HepG2 (cell line): ENCODE measurements around the gene B3GNT9. TPM values are rescaled to one million over a fixed set of nuclear protein-coding genes. Genes with fewer than 3 reads are reported as not detected.

Experiments used
- FOXO4 ChIP-seq: sonication (generic); formaldehyde crosslinking; conservative IDR thresholded peaks from 2 replicates; pipeline ENCODE4 v1.8.1; 2023; ENCODE audit warnings: missing genetic modification reagents
- HINFP ChIP-seq: sonication (generic); formaldehyde crosslinking; IDR thresholded peaks from 2 replicates; pipeline ENCODE4 v1.4.0; 2020; ENCODE audit warnings: low read depth, mild to moderate bottlenecking, missing genetic modification reagents
- MXD3 ChIP-seq: IDR thresholded peaks from 2 replicates; pipeline ENCODE4 v1.6.1; 2016; ENCODE audit warnings: mild to moderate bottlenecking, missing biosample characterization, missing genetic modification reagents
- RFXANK ChIP-seq: IDR thresholded peaks from 2 replicates; pipeline ENCODE4 v1.6.1; 2016
- SAFB2 ChIP-seq: sonication (generic); formaldehyde crosslinking; IDR thresholded peaks from 2 replicates; pipeline ENCODE4 v1.5.1; 2020; ENCODE audit warnings: missing genetic modification reagents, low read depth, mild to moderate bottlenecking, borderline replicate concordance
- ZNF318 ChIP-seq: sonication (generic); formaldehyde crosslinking; IDR thresholded peaks from 2 replicates; pipeline ENCODE4 v1.4.0; 2020; ENCODE audit warnings: mild to moderate bottlenecking, missing genetic modification reagents
- ZNF414 ChIP-seq: sonication (generic); formaldehyde crosslinking; IDR thresholded peaks from 2 replicates; pipeline ENCODE4 v1.5.0; 2020; ENCODE audit warnings: missing genetic modification reagents
- ZNF460 ChIP-seq: sonication (generic); formaldehyde crosslinking; IDR thresholded peaks from 2 replicates; pipeline ENCODE4 v1.5.1; 2020; ENCODE audit warnings: missing genetic modification reagents, mild to moderate bottlenecking, borderline replicate concordance
- ZNF607 ChIP-seq: sonication (generic); formaldehyde crosslinking; IDR thresholded peaks from 2 replicates; pipeline ENCODE4 v1.5.1; 2020; ENCODE audit warnings: missing genetic modification reagents, mild to moderate bottlenecking, borderline replicate concordance
- ZNF773 ChIP-seq: sonication (generic); formaldehyde crosslinking; IDR thresholded peaks from 2 replicates; pipeline ENCODE4 v1.4.0; 2020; ENCODE audit warnings: missing genetic modification reagents, borderline replicate concordance
- ZNF83 ChIP-seq: sonication (generic); formaldehyde crosslinking; IDR thresholded peaks from 2 replicates; pipeline ENCODE4 v1.4.0; 2020; ENCODE audit warnings: missing genetic modification reagents, mild to moderate bottlenecking, borderline replicate concordance
- ZSCAN9 ChIP-seq: IDR thresholded peaks from 2 replicates; pipeline ENCODE4 v1.6.1; 2016; ENCODE audit warnings: borderline replicate concordance
- polyA plus RNA-seq, 8 experiments: library from polyadenylated mRNA; depleted of rRNA in 3 of 8; stranded (reverse) in 7 of 8; unstranded in 1 of 8; fragments of >200 nt; fragmentation: Illumina TruSeq in 4 of 8; extraction: Trizol in 4 of 8; gene quantifications; 2 replicates each; pipeline versions ENCODE4 v1.2.1 to v1.2.3, GENCODE V29; 2011 to 2016; ENCODE audit warnings: low read depth in 4 of 8, missing spikeins in 1 of 8, mixed read lengths in 1 of 8; ENCODE audit not compliant: insufficient read depth in 1 of 8
- total RNA-seq, 5 experiments: library from RNA; depleted of rRNA; stranded (reverse); fragments of >200 nt; fragmentation: Illumina TruSeq; extraction: Trizol; gene quantifications; 2 replicates each; pipeline ENCODE4 v1.2.3, GENCODE V29; 2016; ENCODE audit warnings: low read depth in 1 of 5

B3GNT9 gene
- total and polyA plus RNA-seq, 2 of the 13 experiments (the other 11 are each of a cell fraction or from before 2014, with no cell fraction given), result 1.5 to 3.1 TPM

GRCh38 chr16:67183627-67184452 is 33.0 kb upstream of the B3GNT9 start, which contains the start of gene MATCAP1 (continued):
- TF ChIP-seq ZNF318 (no peak; the same call in 1 of the 2 replicates), ZNF607 (CRISPR knock-in tag) (peak; percentile 51), ZNF460 (CRISPR knock-in tag) (no peak; the same call in 1 of the 2 replicates), RFXANK (no peak), ZNF773 (0 out of 2 replicates have a peak, but pooled peaks have one; percentile 20), ZSCAN9 (peak; percentile 76; the same call in 1 of the 2 replicates), MXD3 (CRISPR knock-in tag) (peak; percentile 42; the same call in 1 of the 2 replicates), SAFB2 (peak; percentile 83; the same call in 1 of the 2 replicates), ZNF83 (CRISPR knock-in tag) (no peak; the same call in 1 of the 2 replicates), HINFP (CRISPR knock-in tag) (no peak; the same call in 1 of the 2 replicates), ZNF414 (CRISPR knock-in tag) (no peak; the same call in 1 of the 2 replicates), FOXO4 (CRISPR knock-in tag) (no peak)
